Stimulated activated CD4-positive, alpha-beta T cell treated with anti-CD3 and anti-CD28 coated beads, Interleukin-2, amount 100 ng/mL, for 24 hours (primary cell): ENCODE data around the gene CD164L2.
"Not testable (repeated sequence)": the region's sequence is repeated elsewhere in the genome, so short reads cannot be mapped to it uniquely, and the experiment has no call there.

Experiments used
- DNase-seq, 2 donors: peaks; one replicate each; pipeline ENCODE4 v3.0.0-alpha.2; 2020

Gene CD164L2

DNA sequence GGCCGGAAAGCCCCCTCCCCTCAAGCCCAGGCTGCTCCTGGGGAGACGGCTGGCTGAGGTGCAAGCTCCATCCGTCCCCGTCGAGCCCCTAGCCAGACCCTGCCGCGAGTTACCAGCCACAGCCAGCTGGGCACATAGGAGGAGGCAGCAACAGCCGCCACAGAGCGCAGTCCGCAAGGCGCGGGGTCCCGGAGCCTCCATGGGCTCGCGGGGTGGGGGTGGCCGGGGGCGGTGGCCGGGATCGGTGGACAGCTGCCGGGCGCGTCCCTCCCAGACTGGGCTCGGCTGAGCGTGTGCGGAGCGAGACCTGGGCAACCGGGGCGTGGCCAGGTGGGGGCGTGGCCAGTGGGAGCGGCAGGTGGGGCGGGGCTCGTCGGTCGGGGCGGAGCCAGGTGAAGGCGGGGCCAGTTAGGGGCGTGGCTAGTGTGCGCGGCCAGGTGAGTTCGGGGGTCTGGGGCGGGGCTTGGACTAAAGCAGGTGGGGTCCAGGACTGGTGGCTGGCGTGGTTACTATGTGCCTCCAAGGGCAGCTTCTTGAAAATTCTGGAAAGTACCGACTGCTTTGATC lies at the start of gene CD164L2:
Gene CD164L2, minus strand, starts transcription at position 295 of the 567 bp plus-strand sequence. Its CDS starts 94 bp downstream, at position 201.
- DNase-seq: peak; percentile 60 to 61

DNA sequence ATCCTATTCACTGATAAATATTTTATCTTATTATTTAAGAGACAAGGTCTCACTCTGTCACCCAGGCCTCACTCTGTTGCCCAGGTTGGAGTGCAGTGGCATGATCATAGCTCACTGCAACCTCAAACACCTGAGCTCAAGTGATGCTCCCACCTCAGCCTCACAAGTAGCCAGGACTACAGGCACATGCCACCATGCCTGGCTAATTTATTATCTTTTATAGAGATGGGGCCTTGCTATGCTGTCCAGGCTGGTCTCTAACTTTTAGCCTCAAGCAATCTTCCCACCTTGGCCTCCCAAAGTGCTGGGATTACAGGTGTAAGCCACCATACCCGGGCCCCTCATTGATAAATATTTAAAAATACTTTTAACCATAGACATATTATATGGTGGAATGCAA lies 49.6 kb upstream of the CD164L2 start:
- not testable (repeated sequence) for DNase-seq

DNA sequence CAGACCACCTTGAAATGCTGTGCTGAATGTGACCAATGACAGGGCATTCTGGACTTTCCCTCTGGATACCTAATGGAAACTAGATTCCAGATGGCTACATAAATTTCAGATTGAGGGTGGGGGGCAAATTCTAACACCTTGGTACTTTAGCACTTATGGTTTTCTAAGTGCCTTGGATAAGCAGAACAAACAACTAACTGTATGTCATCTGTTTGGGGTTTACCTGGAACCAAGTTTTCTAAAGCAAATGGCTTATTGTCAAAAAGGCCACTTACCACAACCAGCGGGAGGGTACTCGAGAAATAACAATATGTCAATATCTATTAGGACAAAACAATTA lies 48.4 kb upstream of the CD164L2 start:
- DNase-seq: no peak

DNA sequence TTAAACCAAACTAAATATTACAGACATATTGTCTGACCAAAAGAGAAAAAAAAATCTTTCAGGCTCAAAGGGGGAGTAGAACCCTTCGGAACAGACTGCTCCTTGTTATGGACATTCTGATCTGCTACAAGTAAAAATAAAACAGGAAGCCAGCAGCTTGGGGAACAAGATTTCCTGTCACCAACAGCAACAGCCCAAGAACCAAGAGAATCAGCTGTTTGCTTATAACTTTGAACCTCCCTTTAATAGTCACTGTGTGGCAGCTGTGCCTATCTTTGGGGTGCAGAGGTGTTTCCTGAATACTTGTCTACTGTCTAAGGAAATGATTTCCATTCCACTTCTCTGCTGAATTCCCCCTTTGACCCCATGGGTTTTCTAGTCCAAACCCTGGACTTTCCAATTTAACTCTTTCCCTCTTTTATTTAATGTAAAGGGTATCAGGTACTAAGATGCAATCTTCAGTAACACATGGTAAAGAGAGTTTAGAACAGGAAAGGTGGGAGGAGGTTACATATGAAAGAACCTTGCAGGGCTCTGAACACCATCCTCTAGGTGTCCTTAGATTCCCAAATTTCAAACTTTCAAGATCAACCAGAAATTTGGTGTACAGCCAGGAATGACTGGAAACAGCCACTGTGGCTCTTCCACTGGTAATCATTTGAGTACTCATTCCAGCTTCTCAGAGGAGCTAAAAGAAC lies 47.9 kb upstream of the CD164L2 start:
- DNase-seq: no peak

DNA sequence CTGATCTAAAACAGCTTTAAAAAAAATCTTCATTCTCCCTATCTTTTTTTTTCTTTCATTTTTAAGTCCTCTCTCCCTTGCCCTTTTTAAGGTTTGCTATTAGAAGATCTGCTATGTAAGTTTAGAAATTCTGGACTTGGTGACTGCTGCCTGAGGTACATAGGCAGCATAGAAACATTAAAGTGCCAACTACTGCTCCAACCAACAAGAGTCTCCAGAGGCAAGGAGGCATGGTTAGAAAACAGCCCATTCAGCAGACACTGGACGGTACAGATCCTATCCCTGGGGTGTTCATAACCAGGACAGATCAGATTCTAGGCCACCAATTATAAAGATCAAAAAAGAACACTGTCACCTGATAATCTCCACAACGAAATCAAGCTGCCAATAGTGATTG lies 45.9 kb upstream of the CD164L2 start:
- DNase-seq: no peak

DNA sequence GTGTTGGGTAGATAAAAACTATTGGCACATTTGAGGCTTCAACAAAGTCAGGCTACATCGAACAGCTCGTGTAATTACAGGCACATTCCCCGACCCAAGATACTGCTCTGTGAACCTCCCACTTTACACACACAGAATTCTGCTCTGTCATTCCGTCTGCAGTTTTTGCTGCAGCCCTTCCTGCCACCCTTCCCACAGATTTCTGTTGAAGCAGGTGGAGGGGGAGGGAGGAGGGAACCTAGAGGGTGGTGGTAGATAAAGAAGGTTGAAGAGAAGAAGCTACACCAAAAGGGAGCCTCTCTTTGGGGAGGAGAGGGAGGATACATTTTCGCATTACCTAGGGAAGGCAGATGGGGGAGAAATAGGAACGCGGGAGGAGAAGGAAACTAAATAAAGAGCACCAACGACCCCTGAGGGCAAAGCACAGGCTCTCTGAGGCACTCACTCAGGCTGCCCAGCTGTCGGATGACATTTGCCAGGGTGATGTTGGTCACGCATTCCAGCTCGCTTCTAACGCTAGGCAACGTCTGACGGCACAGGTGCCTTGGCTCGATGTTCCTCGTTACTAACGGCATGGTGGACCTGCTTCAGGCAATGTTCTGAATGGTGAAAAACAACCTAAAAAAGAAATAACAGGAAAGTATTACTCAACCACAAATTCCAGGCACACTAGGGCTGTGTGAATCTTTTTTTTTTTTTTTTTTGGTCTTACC lies 45.3 kb upstream of the CD164L2 start:
- peak; percentile 28 to 36 for DNase-seq

DNA sequence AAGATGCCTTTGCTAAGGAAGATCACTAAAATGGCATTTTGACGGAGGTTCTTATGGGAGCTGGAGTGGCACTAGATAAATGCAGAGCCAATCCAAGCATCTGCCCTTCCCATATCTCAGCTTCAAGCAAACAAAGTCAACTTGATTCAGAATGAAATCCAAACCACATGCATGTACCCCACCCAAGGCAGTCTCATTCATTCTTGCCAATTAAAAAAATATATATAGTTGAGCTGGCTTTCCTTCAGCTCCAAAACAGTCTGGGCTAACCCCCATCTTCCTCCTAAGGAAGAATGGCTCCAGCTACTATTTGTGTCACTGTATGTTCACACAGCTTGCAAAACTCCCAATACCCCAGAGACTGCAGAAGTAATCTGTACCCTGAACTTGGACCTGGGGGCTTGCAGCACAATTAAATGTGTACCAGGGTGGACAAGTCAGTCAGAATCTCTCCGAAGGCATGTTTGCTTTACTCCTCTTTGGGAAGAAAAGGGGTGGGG lies 44.7 kb upstream of the CD164L2 start:
- DNase-seq: no peak

DNA sequence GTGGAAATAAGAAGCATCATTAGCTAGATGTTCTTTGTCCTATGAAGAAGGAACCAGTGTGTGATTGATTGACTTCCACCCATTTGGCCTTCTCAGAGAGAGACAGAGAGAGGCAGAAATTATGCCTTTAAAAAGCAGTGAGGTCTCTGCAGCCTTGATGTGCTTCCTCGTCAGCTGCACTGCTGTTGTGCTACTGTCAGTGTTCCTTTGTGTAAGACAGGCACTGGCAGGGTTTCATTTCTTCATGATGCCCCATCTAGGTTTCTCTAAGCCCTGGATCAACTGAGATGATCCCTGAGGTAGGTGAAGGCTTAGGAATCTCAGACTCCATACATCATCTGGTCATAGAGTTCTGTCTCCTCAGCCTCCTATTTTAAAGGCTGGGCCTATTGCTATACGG lies 44.2 kb upstream of the CD164L2 start:
- DNase-seq: no peak

DNA sequence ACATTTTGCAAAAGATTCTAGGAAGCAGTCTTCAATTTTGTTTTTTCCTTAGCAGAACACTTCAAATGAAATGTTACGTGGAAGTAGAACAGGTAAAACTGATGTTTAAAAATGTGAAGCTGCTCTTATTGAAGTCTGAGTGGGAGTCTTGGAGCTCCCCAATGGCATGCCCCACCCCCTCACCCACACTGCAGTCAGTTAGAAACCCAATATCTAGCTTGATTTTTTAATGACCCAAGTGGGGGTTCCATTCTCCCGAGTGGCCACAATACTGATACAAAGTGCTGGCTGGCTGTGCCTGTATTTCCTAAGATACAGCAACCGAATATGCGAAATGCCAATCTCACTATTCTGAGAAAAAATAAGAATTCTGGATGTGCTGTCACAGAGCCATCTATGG lies 40.6 kb upstream of the CD164L2 start:
- no peak for DNase-seq

DNA sequence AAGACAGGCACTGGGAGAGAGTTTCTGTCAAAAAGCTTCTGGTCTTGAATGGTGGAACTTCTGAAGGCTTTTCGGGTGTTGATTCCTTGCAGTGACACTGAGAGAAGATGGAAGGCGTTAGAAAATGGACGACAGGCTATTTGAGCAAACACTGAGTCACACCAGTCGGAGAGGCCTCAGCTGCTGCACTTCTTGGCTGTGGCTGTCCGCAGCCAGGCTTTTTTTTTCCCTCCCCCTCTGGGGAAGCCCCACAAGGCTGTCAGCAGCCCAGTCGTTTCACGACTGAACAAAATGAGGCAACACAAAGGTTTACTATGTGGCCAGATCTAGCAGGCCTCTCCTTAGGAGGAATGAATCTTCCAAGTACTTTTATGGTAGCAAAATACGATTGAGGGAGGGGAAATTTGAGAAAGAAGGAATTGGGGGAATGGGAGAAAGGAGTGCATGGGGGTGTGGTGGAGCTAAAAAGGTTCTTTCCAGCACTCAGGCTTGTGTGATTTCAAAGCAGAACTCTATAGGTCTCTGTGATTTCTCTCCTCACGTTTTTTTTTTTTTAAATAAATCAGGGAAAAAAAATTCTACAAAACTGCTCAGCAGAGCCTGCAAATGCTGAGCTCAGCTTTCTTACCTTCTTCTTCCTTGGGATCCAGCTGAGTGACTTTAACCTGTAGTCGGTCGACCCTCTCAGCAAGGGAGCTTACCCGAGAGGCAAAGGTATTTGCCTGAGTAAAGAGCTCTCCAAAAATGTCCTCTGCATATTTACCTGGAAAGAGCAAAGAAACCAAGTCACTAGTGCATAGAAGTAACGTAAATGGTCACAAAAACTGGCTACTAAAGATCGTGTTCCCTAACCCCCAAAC lies 35.4 kb upstream of the CD164L2 start:
- DNase-seq: peak; percentile 60 to 63

DNA sequence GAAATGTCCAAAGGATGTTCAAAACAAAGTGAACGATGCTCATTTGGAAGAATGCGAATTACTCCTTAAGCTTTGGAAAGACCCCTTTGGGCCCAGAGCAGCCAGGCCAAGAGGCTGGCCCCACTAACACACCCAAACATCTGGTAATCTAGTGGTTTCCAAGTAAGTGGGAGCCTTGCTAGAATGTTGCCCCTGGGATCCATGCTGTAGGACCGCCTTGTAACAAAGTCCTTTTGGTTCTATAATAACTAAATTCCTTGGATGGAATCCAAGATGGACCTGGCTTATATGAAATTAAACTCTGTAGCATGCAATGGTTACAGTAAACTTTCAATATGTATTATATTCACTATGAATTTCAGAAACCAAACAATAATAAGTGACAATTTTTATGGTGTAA lies 34.6 kb upstream of the CD164L2 start:
- DNase-seq: no peak

DNA sequence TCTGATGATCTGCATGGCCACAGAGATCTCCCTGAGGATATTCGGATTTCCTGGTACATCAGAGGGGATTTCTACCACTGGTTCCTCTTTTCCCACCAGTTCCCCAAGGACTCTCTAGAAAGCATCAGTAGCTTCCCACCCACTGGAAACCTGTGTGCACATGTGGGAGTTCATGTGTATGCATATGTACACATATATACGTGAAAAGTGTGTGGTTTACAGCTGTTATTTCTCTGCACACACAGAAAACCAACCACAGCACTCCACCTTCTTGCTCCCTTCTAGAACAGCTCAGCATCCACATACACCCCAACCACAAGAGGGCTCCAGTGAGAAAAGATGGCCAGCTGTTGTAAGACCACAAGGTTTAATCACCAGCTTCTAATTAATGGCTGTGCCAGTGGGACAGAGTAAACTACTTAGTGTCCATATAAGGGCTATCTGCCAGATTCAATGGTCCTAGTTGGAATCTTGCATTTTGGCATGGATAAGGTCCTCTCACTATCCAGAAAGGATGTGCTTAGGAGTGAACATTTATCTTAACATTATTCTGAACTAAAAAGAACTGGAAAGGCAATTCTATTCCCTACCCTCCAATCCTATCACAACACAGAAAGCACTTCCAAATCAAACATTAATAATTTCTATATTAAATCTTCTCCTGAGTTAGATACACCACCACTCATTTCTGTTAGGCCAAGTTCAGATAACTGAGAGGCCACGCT lies 33.4 kb upstream of the CD164L2 start:
- DNase-seq: peak; percentile 48 to 64

DNA sequence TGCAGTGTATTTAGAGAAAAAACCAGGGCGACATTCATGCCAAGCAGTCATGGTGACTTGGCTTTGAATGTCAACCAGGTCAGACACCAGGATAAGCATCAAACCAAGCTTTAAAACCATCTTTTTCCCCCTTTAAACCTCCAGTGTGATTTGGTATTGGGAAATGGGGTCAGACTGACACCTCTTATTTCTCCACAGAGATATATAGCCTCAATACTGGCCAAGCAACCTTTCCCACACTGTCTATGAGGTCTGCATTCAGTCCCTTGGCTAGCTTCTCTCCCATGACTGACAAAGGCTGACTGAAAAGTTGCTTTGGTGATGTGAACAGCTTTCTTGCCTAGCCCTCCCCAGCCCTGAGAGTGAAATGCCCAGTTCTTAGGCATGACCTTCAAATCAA lies 31.0 kb upstream of the CD164L2 start:
- DNase-seq: no peak

DNA sequence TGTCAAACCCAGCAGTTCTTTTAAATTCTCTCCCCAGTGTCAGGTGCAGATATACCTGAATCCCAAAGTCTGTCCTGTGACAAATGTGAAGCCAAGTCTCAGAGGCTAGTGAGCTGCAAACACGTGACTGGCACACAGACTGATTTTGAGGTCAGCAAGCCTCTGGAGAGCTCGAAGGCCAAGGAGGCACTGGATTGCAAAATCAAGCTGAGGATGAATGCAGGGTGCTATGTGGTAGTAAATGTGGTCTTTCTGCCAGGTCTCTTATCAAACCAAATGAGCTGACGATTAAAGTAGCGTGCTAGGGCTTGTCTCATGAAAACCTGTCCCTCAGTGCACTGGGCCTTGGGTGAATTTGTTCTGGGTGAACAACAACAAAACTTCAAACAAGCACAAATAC lies 29.9 kb upstream of the CD164L2 start:
- no peak for DNase-seq

DNA sequence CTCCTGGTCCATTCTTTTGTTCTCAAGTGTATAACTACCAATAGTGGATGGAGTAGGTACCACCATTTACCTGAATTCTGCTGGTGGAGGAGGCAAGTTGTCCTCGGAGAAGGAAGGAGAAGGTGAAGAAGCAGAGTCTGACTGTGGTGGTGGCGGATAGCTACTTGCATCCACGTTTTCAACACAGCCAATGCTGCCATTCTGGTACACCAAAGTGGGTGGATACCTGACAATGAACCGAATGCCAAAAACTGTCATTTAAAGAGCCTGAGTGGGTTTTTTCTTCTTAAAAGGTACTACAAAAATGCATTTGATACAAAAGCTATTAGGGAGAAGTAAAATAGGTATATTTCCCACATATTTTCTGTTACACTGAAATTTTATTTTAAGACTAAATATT lies 29.4 kb upstream of the CD164L2 start:
- DNase-seq: no peak

DNA sequence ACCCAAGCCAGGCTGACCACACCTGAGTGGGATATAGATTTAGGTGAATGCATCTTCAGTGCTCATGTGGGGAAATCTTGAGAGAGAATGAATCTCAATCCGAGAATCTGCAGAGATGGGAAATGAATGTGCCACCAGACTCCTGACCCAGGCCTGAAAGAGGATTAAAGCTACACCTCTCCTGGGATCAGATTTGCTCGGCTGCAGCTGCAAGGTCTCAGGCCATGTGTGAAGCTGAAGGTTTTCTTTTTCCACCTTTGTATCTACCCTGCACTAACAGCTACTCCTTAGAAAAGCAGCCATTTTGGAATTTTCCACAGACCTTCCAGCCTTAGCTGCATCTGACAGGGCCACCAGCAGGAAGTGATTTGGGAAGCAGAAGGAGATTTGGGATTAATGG lies 27.6 kb upstream of the CD164L2 start:
- no peak for DNase-seq

DNA sequence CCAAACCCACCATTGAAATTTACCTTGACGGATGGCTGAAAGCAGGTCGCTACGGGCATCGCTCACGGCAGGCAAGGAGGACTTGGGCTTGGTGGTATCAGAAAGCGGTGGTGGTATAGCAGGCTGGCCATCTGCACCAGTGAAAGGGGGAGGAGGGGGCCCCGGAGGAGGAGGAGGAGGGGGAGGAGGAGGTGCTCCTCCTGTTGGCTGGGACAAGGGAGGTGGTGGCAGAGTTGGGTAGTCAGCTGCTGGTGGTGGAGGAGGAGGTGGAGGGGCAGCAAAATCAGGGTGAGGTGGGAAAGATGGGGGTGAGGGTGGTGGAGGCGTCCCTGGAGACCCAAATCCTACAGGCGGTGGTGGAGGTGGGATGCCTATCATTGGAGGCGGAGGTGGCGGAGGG lies 26.5 kb upstream of the CD164L2 start:
- DNase-seq: no peak

DNA sequence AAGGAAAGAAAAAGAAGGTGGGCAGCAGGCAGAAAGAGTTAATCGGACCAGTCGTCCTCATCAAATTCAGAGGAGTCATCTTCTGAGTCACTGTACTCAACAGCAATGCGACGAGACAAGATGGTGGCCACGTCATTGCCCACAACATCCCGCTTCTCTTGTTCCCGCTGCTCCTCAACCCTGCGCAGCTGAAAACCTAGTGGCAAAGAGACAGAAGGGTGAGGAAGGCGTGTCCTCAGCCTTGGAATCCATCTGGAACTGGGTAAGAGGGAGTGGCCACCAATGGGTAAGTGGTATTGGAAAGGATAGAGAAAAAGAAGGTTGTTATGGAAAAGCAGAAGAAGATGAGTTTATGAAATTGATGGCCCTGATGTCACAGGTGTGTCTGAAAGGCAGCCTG lies 25.0 kb upstream of the CD164L2 start:
- no peak for DNase-seq

DNA sequence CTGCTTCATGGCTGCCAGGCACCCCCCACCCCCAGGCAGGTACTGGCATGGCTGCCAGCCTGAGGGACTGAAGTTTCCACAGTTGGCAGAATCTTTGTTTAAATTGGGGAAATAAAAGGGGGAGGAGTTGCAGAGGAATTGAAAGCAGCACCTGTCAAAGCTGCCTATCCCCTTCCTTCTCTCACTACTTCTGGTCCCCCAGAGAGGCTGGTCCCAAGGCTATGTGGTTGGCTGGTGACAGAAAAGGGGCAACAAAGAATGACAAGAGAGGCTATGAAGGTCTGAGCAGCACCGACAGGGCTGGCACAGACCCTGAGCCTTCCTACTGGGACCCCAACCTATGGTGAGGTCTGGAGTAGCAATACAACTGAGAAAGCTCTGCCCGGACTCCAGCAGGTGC lies 23.7 kb upstream of the CD164L2 start:
- not testable (repeated sequence) for DNase-seq

DNA sequence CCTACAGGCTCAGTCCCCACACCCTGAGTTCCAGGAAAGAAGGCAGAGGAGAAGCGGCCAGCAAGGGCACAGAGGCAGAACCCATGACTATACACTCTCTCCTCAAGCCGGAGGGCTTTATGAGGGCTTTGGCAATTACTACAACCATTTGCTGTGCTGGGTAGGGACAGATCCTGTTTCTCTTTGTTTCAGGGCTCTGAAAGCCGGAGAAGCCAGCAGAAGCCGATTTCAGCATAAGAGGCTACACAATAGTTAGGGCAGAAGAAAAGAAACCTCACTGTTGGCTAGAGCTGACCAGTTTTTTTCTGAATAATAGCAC lies 23.2 kb upstream of the CD164L2 start:
- DNase-seq: no peak

DNA sequence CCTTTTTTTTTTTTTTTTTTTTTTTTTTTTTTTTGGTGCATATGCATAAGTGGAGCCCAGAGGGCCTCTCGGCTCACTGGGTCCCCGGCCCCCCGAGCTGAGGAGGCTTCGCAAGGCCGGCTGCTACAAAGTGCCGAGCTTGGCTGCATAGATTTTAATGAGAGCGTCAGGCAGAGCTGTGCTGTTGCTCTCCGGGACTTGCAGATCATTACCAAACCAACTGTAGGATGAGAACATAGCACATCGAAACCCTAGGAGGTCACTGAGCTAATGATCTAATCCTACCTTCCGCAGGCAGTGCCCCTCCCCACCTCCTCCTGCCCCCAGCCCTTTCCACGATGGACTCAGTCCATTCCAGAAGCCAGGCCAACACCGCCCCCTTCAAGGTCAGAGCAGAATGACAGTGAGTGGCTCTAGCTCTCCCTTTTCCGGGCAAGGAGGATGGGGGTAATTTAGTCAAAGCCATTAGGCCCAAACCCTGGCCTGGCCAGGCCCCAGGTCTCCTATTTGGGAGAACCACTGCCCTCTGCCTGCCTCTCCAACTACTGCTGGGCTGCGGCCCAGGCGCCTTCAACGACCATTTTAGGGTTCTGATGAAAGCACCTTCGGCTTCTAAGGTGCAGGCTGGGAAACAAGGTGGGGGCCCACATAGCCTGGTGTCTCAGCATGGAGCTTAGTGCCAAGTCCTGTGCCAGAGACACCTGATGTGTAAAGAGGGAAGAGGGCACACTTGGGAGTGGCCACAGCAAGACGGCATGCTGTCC lies 22.6 kb upstream of the CD164L2 start:
- not testable (repeated sequence) for DNase-seq

DNA sequence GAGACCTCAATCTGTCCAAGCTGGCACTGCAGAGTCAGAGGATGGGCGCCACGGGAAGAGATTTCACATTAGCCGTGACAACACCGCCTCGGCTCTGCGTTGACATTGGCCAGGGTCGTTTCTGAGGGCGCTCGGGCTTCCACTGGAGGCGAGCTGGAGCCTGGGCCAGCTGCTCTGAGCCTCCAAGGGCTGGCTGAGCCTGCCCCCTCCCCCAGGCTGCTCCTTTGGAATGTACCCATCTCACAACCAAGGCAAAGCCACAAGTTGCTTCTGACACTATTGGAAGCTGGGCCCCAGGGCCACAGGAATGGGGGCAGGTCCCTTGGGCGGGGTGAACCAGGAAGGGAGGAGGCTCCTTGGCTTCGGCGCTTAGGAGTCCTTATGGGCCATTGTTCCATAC lies 21.9 kb upstream of the CD164L2 start:
- DNase-seq: no peak
